ENCODE measurements around the gene SLC25A2.

- no peak for TF ChIP-seq POLR2A (IDR thresholded peaks at IDR 0.05; ENCODE audit: low read depth, low read length)
- no peak for TF ChIP-seq TAF1 (IDR thresholded peaks at IDR 0.05; ENCODE audit: borderline replicate concordance, low read depth, low read length)
- no peak for TF ChIP-seq POLR2AphosphoS5 (IDR thresholded peaks at IDR 0.05; ENCODE audit: low read depth, low read length)
Measured at GRCh38 chr5:141303756-141304155, at the start of gene SLC25A2.

Measured in GM12892 (cell line).